ENCODE data around the gene IRF3. TPM values are rescaled to one million over a fixed set of nuclear protein-coding genes. Genes with fewer than 3 reads are reported as not detected.
A peak's percentile ranks its signal among the peaks of the same experiment; 100 is the strongest.

The IRF3 gene, protein sequence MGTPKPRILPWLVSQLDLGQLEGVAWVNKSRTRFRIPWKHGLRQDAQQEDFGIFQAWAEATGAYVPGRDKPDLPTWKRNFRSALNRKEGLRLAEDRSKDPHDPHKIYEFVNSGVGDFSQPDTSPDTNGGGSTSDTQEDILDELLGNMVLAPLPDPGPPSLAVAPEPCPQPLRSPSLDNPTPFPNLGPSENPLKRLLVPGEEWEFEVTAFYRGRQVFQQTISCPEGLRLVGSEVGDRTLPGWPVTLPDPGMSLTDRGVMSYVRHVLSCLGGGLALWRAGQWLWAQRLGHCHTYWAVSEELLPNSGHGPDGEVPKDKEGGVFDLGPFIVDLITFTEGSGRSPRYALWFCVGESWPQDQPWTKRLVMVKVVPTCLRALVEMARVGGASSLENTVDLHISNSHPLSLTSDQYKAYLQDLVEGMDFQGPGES
- polyA plus RNA-seq (2013, experiment 1 of 2; ENCODE audit: insufficient read length): 50.8 TPM
- 32.4 TPM for polyA plus RNA-seq (2013, experiment 2 of 2; ENCODE audit: insufficient read length)

DNA sequence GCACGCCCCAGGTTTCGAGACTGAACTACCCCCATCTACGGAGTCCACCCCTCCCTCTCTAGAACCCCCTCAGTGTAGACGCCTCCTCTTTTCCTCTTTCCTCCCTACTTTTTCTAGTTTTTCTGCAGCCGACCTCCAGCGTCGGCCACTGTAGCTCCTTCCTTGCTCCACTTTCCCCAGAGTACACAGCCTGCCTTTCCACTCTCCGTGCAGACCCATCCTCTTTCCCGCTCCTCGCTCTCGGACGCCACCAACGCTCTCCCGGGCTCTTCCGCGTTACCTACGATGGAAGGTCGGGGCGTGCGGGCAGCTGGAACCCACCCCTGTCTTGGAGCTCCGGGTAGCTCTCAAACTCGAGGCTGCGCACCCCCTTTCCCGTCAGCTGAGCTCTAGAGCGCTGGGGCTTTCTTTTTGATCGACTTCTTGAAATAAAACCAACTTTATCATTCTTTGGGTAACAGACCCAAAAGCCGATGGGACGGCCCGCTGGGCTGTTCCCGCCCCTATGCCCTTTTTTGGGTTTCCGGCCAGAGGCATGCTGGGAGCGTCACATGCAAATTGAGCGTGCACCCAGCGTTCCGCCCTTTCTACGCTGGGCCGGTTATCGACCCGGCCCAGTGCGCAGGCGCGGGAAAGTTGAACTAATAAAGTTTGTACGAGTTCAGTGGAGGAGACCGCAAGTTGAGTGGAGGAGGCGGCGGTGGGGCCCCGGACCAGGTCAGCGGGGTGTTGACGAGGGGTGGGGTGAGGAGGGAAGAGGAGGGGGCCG is at the start of gene IRF3, which contains the start of gene BCL2L12:
Gene IRF3, minus strand, starts transcription at position 507 of the 769 bp plus-strand sequence. CDS start 1,019 bp downstream, outside the sequence.
Gene BCL2L12, plus strand, starts transcription at position 583 of the 769 bp plus-strand sequence. CDS start 760 bp downstream, outside the sequence.
- DNase-seq: peak; percentile 95

DNA sequence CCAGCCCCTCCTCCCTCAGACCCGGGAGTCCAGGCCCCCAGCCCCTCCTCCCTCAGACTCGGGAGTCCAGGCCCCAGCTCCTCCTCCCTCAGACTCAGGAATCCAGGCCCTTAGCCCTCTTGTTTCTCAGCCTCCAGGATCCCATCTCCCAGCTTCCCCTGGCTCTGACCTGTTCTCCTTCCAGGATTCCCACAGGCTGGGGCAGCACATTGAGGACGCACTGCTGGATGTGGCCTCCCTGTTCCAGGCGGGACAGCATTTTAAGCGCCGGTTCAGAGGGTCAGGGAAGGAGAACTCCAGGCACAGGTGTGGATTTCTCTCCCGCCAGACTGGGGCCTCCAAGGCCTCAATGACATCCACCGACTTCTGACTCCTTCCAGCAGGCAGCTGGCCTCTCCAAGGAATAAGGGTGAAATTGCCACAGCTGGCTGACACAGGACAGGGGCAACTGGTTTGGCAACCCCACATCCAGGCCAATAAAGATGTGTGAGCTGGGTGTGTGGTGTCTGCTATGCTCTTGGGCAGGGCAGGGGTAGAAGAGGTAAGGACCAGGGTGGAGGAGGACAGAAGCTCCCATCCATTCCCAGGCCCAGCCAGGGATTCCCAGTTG is 47.7 kb upstream of the IRF3 start:
- DNase-seq: no peak

DNA sequence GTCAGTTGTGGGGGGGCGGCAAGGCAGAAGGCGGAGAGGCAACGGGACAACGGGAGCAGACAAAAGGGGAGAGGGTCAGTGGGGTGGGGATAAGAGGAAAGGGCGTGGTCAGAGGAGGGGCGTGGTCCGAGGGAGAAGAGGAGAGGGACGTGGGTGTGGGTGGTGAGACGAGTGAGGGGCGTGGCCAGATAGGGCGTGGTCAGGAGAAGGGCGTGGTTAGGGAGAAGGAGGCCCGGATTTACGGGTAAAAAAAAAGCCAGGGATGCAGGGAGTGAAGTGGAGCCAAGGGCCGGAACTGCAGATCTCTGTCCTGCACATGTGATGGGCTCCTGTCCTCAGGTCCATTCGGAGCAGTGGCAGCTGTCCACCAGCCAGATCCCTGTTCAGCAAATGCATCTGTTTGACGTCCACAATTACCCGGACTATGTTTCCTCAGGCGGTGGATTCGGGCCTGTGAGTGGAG is 46.8 kb upstream of the IRF3 start:
- no peak for DNase-seq

DNA sequence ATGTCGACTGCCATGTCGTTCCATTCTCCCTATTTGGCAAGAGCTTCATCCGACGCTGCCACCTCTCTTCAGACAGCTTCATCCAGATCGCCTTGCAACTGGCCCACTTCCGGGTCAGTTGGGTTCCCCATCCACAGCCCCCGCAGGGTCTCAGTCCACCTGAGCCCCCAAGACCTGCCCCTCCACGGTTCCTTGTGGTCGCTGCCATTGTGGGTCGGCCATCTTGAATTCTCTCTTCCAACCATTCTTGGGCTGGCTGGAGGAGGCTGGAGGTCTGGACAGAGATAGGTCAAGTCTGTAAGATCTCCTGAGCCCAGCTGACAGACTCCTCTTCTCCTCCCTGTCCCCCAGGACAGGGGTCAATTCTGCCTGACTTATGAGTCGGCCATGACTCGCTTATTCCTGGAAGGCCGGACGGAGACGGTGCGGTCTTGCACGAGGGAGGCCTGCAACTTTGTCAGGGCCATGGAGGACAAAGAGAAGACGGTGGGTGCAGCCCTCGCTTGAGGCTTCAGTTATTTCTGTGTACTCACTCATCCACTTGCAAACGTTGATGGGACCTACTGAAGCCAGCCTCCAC is 44.8 kb upstream of the IRF3 start:
- peak; percentile 47 for DNase-seq

DNA sequence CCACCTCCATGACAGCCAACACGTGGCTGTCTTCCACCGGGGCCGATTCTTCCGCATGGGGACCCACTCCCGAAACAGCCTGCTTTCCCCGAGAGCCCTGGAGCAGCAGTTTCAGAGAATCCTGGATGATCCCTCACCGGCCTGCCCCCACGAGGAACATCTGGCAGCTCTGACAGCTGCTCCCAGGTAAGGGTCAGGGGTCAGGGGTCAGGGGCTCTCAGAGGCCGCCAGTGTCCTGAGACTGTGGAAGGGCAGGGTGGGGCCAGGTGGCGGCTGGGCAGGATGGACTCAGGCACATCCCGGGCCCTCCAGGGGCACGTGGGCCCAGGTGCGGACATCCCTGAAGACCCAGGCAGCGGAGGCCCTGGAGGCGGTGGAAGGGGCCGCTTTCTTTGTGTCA is 40.3 kb upstream of the IRF3 start:
- DNase-seq: no peak

DNA sequence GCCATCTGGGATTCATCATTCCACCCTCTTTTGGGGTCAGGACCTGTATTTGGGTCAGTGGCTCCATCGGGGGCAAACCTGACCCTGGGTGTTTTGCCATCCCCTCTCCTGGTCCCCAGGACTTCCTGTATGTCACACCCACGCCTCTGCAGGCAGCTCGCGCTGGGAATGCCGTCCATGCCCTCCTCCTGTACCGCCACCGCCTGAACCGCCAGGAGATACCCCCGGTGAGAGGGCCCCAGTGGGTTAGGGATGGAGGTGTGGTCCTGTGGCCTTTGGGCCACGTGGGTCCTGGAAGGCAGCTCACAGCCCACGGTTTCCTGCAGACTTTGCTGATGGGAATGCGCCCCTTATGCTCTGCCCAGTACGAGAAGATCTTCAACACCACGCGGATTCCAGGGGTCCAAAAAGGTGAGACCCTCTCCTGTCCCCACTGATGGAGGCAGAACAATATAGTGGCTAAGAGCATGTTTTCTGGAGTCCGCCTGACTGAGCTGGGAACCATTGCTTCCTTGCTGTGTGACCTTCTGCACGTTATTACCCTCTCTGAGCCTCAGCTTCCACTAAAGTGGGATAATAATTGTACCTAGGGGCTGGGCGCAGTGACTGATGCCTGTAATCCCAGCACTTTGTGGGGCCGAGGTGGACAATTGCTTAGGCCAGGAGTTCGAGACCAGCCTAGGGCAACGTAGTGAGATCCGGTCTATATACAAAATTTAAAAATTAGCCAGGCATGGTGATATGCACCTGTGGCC is 39.4 kb upstream of the IRF3 start:
- no peak for DNase-seq

DNA sequence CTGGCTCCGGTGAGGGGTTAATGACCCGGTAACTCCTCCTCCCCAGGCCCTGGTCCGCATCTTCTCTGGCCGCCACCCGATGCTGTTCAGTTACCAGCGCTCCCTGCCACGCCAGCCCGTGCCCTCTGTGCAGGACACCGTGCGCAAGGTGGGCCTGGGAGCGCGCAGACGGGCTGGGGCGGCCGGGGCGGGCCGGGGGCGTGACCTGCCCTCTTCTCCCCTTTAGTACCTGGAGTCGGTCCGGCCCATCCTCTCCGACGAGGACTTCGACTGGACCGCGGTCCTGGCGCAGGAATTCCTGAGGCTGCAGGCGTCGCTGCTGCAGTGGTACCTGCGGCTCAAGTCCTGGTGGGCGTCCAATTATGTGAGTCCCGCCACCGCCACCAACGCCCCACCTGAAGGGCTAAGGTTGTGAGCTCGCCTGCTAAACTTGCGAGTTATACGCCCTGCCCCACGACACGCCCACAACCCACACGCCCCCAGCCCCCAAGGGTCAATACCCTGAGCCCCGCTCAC is 35.7 kb upstream of the IRF3 start:
- no peak for DNase-seq

DNA sequence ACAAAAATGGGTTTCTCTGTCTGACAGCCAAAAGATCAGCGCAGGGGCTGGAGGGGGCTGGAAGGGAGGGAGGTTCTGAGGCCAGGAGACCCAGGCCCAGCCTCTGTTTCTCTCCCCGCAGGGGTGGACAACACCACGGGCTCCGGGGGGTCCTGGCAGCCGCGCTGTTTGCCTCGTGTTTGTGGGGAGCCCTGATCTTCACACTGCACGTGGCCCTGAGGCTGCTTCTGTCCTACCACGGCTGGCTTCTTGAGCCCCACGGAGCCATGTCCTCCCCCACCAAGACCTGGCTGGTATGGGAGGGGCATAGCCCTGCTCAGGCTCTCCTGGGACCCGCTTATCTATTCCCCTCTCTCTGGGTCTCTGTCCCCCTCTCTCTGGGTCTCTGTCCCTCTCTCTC is 34.9 kb upstream of the IRF3 start:
- no peak for DNase-seq

DNA sequence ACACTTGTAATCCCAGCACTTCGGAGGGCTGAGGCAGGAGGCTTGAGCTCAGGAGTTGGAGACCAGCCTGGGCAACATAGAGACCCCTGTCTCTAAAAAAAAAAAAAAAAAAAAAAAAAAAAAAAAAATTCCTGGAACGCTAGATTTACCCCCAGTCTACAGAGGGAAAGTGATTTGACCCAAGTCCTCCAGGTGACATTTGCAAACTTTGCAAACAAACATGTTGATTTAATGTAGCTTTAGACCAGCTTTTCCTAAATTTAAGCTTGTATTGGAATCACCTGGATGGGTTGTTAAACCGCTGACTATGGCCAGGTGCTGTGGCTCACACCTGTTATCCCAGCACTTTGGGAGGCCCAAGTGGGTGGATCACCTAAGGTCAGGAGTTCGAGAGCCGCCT is 33.7 kb upstream of the IRF3 start:
- no peak for DNase-seq

DNA sequence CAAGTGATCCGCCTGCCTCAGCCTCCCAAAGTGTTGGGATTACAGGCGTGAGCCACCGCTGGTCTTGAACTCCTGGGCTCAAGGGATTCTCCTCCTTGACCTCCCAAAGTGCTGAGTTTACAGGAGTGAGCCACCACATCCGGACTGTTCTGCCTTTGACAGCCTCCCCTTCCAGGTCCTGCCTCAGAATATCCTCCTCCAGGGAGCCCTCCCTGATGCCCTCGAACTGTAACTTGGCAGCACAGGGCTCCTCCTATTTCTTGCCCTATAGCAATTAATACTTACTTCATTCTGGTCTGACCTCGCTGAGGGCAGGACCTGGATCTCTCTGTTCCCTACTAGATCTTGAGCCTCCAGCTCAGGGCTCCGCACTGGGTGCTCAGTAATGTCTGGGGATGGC is 31.2 kb upstream of the IRF3 start:
- DNase-seq: no peak

DNA sequence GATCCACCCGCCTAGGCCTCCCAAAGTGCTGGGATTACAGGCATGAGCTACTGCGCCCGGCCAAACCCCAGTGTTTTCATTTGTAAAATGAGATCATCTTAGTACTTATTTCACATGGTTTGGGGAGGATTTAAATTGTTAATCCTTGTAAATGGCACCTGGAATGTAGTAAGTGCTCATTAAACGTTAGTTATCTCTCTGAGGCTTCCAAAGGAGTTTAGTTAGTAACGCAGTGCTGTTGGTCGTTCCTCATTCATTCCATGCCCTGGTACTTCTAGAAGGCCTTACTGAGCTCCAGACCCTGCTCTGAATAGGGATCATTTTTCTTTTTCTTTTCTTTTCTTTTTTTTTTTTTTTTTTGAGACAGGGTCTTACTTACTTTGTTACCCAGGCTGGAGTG is 30.5 kb upstream of the IRF3 start:
- no peak for DNase-seq

DNA sequence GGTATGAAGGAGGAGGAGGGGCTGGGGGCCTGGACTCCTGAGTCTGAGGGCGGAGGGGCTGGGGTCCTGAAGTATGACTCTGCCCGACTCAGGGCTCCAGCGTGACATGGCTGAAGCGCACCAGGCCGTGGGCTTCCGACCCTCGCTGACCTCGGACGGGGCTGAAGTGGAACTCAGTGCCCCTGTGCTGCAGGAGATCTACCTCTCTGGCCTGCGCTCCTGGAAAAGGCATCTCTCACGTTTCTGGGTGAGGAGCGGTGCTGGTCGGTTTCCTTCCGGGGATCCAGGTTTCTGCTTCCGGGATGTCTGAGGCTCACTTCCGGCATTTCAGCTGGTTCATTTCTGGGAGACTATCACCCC is 26.5 kb upstream of the IRF3 start:
- no peak for DNase-seq

DNA sequence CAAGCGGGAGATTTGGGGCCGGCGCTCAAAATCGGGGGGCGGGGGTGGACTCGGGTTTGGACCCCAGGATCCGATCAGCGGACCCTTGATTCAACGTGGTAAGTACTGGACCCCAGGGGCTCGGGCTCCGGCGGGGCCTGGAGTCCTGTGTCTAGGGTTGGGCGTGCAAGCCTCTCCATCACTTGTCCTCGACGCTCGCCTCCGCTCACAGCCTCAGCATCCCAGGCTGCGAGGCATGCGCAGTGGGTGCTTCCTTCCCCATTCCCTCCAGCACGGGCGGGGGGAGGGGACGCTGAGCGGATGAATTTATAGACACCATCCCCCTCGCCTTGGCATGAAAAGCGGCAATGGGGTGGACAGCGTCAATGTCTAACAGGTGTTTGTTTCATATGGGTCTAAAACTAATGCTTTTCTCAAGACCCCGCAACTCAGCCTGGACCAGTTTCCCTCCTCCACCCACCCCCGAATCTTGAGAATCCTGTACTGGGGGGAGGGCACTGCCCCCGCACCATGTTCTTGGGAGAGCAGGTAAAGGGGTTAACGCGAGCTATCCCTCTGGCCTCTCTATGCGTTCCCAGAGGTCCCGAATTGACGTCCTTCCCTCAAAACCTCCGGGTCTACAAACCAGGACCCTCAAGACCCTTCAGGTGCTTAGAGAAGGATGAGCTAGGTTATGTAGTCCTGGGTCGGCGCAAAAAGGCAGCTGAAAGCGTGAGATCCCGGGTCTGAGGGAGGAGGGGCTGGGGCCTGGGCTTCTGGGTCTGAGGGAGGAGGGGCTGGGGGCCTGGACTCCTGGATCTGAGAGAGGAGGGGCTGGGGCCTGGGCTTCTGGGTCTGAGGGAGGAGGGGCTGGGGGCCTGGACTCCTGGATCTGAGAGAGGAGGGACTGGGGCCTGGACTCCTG is 25.8 kb upstream of the IRF3 start:
- peak; percentile 81 for DNase-seq

DNA sequence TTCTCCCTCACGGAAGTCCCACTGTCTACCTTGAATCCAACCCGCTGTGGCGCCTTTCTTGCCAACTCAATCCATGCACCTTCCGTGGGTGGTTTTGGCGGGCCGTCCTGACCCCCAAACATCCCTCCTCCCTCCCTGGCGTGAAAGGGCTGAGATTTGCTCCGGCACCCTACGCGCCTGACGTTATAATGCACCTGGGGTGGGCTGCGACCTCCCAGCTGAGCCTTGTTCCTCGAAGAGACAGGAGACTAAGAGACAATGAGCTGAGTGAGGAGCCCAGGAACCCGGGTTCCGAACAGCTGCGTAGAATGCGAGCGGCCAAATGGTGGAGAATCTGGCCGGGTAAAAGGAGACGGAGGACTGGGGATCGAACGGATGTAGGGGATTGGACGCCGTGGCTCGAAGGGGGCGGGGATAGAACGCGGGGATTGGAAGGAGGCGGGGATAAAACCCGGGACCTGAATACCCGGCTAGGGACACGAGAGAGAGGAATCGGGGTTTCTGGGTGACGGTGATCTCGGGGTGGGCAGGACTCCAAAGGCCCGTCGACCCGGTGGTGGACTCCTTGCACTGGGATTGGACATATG is 25.1 kb upstream of the IRF3 start, which contains the start of gene CPT1C:
Gene CPT1C, plus strand, starts transcription at position 461 of the 587 bp plus-strand sequence. CDS start 1,137 bp downstream, outside the sequence.
- DNase-seq: peak; percentile 83

DNA sequence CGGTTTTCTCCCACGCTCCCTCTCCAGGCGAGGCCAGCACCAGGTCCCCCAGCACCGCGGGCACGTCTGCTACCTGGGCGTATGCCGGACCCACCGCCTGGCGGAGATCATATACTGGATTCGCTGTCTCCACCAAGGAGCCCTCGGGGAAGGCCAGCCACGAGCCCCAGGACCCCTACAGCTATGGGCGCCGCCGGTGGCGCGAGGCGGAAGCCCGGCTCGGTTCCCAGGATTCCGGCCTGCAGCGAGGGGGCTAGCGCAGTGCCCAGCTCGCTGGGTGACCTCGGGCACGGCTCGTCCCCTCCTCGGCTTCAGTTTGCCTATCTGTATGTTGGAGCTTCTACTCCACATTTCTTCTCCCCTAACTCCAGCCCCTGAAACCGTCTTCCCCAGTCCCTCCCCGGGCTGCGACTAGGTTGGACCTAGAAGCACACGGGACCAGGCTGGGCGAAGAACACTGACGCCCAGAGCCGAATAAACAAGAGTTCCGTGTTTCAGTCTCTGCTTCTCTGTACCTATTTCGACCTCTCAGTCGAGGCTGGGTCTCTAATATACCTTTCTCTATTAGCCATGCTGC is 24.5 kb upstream of the IRF3 start:
- no peak for DNase-seq

DNA sequence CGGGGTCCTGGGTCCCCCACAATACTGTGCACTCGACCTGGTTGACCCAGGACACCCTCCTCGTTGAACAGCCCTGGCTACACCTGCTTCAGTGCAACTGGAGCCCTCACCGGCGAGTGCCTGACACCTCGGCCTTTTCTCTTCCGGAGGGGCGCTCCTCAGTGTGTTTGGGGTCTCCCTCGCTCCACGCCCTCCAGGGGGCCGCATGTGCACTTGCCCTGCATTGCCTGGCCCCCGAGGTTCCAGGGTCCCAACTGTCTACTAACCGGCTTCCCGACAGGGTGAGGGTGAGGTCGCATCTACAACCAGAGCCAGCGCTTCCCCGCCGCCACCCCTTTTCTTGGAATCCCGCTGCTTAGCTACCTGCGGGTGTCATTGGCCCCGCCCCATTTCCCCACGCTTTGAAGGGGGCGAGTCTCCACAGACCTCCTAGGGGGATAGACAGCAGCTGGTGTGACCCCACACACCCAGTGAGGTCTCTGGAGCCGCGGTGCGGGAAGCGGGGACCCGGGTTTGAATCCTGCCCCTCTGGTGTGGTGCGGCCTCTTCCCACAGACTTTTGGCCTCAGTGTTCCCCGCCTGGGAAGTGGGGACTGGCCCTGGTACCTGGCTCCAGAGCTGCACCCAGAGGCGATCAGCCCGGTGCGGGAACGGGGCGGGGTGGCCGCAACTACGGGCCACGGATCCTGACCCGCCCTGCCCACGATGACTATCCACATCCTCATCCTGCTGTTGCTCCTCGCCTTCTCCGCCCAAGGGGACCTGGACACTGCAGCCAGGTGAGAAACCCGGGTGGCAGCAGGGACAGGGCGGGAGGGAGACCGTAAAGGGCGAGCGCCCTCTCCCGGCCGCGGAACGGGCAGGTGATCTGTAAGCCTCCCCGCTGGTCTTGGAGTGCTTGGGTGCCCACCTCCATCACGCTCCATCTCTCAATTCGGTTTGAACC is 23.7 kb upstream of the IRF3 start, which contains the start of gene ADM5:
Gene ADM5, plus strand, starts transcription at position 462 of the 946 bp plus-strand sequence. Its CDS starts 244 bp downstream, at position 706.
- DNase-seq: no peak

DNA sequence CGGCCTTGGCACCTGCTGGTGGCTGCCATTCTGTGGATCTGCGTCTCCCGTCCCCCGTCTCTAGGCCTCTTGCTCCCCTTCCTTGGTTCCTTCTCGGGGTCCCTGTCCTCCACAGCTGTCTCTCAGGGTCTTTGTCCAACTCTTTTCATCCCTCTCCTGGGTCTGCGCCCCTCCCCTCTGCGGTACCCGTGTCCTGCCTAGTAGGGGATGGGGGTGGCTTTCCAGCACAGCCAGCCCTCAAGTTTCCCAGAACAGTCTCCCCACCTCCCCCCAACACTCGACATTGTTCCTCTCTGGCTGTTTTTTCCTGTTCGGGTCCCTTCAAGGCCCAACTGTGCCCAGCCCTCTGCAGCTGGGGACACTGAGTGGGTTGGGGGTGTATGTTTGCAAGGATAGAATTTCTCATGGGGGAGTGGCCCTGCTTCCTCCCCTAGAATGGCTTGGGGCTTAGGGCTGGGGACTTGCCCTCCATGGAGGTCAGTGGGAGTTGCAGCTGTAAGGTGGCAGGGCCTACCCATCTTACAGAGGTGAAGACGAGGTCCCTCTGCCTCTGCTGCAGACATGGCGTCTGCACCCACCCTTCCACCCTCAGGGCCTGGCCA is 23.0 kb upstream of the IRF3 start:
- no peak for DNase-seq
